Natural killer cell (primary cell): ENCODE results near the gene CSTF3. TPM values are rescaled to one million over a fixed set of nuclear protein-coding genes. Genes with fewer than 3 reads are reported as not detected.
"Not testable (repeated sequence)": the region's sequence is repeated elsewhere in the genome, so short reads cannot be mapped to it uniquely, and the experiment has no call there.

ENCODE experiments used
- ATAC-seq, 3 donors: fragments of 150-1000 bp in 2 of 3; fragments of 200-7000 bp in 1 of 3; cut with Tn5 transposase; 1 replicate in 1 of 3; 2 replicates in 2 of 3; pipeline ENCODE4 v1.10.0; 2021; ENCODE audit warnings: mild to moderate bottlenecking in 2 of 3, moderate library complexity in 2 of 3
- DNase-seq, 2 donors: peaks; one replicate each; pipeline versions ENCODE4 v3.0.0 to v3.0.0-alpha.2; 2013 to 2021; ENCODE audit warnings: mixed read lengths in 1 of 2
- H3K27ac ChIP-seq: one replicate; pipeline ENCODE4 v1.5.1; 2013; ENCODE audit warnings: mild to moderate bottlenecking, low read length
- H3K27me3 ChIP-seq: one replicate; pipeline ENCODE4 v1.6.1; 2013; ENCODE audit warnings: low read length; ENCODE audit not compliant: control insufficient read depth, insufficient read depth
- H3K36me3 ChIP-seq: one replicate; pipeline ENCODE4 v1.6.1; 2013; ENCODE audit warnings: low read length; ENCODE audit not compliant: control insufficient read depth, insufficient read depth
- H3K4me1 ChIP-seq: one replicate; pipeline ENCODE4 v1.6.1; 2013; ENCODE audit warnings: low read length; ENCODE audit not compliant: control insufficient read depth, insufficient read depth
- H3K4me3 ChIP-seq: one replicate; pipeline ENCODE4 v1.5.1; 2013; ENCODE audit warnings: low read length
- H3K9me3 ChIP-seq: one replicate; pipeline ENCODE4 v1.6.1; 2013; ENCODE audit warnings: low read length; ENCODE audit not compliant: control insufficient read depth, insufficient read depth
- H3K27ac Mint-ChIP-seq, 2 donors: one replicate each; pipeline ENCODE4 v1.8.0; 2022; ENCODE audit warnings: mild to moderate bottlenecking in 2 of 2, mixed read lengths in 2 of 2, moderate library complexity in 1 of 2
- H3K27me3 Mint-ChIP-seq, 2 donors: one replicate each; pipeline ENCODE4 v1.8.0; 2022; ENCODE audit warnings: low read depth in 2 of 2, mixed read lengths in 2 of 2
- H3K36me3 Mint-ChIP-seq: one replicate; pipeline ENCODE4 v1.8.0; 2022; ENCODE audit warnings: mixed read lengths
- H3K4me1 Mint-ChIP-seq, 2 donors: one replicate each; pipeline ENCODE4 v1.8.0; 2022; ENCODE audit warnings: mixed read lengths in 2 of 2
- H3K4me3 Mint-ChIP-seq: one replicate; pipeline ENCODE4 v1.8.0; 2022; ENCODE audit warnings: mild to moderate bottlenecking, moderate library complexity, mixed read lengths
- H3K9me3 Mint-ChIP-seq, 2 donors: one replicate each; pipeline ENCODE4 v1.8.0; 2022; ENCODE audit warnings: mixed read lengths in 2 of 2
- WGBS: methylation state at CpG from one replicate; pipeline ENCODE4 v1.1.7; 2013; ENCODE audit warnings: missing lambda C conversion rate; ENCODE audit not compliant: insufficient coverage; 5-methylcytosine and 5-hydroxymethylcytosine counted together
- intact Hi-C: fragments of 100-400 bp; cut with micrococcal nuclease; formaldehyde crosslinking; loops from one replicate; pipeline ENCODE4 v1.14.2; 2022
- total RNA-seq, 4 donors: library from RNA; stranded (reverse); fragments of 120-200 nt in 1 of 4; gene quantifications; one replicate each; pipeline versions ENCODE4 v1.2.3 to v1.2.4, GENCODE V29; 2013 to 2022
- TF ChIP-seq, protein P1 (sequence below): fragments of 200-600 bp; IDR thresholded peaks from one replicate; pipeline ENCODE4 v1.8.0; 2022; ENCODE audit warnings: antibody characterized with exemption

Gene CSTF3
- total RNA-seq, 3 donors from 2014 or later (not counting 1 experiment from before 2014, with no cell fraction given): 10.9 to 15.6 (median 12.0) TPM

DNA sequence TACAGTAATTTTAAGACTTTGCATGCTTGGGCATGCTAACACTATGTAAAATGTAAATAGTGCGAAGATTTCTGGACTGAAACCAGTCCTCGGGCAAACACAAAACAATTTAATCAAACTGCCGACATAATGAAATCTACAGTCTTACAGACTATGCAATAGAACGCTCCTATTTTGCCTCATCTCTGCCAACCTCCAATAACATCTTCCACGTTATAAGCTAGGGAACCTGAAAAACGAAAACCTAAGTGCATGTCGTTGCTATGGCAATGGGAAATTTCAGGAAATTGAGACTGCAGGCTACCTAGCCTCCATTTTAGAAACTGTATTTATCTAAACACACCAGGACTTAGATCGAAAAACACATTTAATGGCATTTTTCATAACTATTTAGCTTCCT, 1.1 kb downstream of the CSTF3 start:
- DNase-seq (peak in 1 of 2 donors; percentile 50), ATAC-seq (no peak)
- H3K9me3 Mint-ChIP-seq: no peaks in the 10 kb centered on the region
- no peaks in the 10 kb centered on the region for H3K36me3 ChIP-seq
- peaks cover 55 to 63% of the 10 kb centered on the region in 2 donors for H3K4me1 Mint-ChIP-seq
- peak overlapping the region; percentile 98 to 100 for H3K27ac Mint-ChIP-seq
- peaks cover 15% of the 10 kb centered on the region for H3K4me1 ChIP-seq
- intact Hi-C loops: loop anchor here (2.0 kb wide), 1 partner anchor 97 kb away; the partner anchor contains the start of gene HIPK3
- H3K4me3 Mint-ChIP-seq: peak overlapping the region; percentile 100
- peak overlapping the region; percentile 99 for H3K4me3 ChIP-seq
- H3K9me3 ChIP-seq: no peaks in the 10 kb centered on the region
- H3K36me3 Mint-ChIP-seq: peaks cover 6% of the 10 kb centered on the region
- WGBS: 20% methylated on average over 8 of the region's 8 CpGs
- no peaks in the 10 kb centered on the region for H3K27me3 Mint-ChIP-seq
- no peaks in the 10 kb centered on the region for H3K27me3 ChIP-seq
- TF ChIP-seq, protein P1, sequence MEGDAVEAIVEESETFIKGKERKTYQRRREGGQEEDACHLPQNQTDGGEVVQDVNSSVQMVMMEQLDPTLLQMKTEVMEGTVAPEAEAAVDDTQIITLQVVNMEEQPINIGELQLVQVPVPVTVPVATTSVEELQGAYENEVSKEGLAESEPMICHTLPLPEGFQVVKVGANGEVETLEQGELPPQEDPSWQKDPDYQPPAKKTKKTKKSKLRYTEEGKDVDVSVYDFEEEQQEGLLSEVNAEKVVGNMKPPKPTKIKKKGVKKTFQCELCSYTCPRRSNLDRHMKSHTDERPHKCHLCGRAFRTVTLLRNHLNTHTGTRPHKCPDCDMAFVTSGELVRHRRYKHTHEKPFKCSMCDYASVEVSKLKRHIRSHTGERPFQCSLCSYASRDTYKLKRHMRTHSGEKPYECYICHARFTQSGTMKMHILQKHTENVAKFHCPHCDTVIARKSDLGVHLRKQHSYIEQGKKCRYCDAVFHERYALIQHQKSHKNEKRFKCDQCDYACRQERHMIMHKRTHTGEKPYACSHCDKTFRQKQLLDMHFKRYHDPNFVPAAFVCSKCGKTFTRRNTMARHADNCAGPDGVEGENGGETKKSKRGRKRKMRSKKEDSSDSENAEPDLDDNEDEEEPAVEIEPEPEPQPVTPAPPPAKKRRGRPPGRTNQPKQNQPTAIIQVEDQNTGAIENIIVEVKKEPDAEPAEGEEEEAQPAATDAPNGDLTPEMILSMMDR: no peak
- H3K27ac ChIP-seq: no peak overlapping the region

DNA sequence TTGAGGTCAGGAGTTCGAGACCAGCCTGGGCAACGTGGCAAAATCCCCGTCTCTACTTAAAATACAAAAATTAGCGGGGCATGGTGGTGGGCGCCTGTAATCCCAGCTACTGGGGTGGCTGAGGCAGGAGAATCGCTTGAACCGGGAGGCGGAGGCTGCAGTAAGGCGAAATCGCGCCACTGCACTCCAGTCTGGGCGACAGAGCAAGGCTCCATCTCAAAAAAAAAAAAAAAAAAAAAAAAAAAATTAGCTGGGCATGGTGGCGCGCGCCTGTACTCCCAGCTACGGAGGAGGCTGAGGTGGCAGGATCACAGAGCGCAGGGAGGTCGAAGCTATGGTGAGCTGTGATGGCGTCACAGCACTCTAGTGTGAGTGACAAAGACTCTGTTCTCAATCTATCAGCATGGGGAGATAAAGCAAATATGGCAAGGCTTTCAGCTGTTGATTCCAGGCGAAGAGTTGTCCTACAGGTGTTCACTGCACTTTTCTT, 1.9 kb downstream of the CSTF3 start:
- DNase-seq, H3K27ac ChIP-seq, H3K27me3 ChIP-seq, H3K27ac Mint-ChIP-seq, H3K9me3 ChIP-seq, H3K27me3 Mint-ChIP-seq, H3K4me3 ChIP-seq, H3K36me3 ChIP-seq, ATAC-seq, H3K9me3 Mint-ChIP-seq, intact Hi-C loops, H3K36me3 Mint-ChIP-seq: not testable (repeated sequence)
- WGBS: 95% methylated on average over 20 of the region's 20 CpGs
- peaks cover 15% of the 10 kb centered on the region for H3K4me1 ChIP-seq
- Mint-ChIP-seq H3K4me3 (peak overlapping the region; percentile 100), H3K4me1 (peaks cover 55 to 63% of the 10 kb centered on the region in 2 donors)

DNA sequence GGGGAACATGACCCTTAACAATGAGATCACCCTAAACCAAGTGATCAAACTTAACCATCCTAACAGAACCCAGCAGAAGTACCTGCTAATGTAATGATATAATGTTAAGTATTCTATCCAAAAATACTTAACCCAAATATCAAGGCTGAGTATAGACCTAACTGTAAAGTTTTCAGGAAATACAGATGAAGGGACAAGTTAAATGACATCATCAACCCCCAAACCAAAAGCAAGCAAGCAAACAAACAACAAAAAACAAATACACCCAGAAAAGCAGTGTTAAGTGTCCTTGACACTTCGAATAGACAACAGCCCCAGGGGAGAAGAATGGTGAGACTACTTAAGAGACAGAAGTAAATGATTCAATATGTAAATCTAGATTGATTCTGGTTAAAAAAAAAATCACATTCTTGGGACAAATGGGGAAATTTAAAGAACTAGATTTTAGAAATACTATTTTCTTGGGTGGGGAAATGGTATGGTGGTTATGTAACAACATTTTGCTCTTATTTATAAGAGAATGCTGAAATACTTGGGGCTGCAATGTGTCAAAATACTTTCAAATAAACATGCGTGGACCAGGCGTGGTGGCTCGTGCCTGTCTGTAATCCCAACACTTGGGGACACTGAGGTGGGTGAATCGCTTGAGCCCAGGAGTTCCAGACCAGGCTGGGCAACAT, 2.5 kb downstream of the CSTF3 start:
- peaks cover 6% of the 10 kb centered on the region for H3K36me3 Mint-ChIP-seq
- Histone ChIP-seq H3K27me3 (no peaks in the 10 kb centered on the region), H3K27ac (no peak overlapping the region), H3K36me3 (no peaks in the 10 kb centered on the region), H3K4me3 (no peak overlapping the region), H3K9me3 (no peaks in the 10 kb centered on the region), H3K4me1 (peaks cover 15% of the 10 kb centered on the region)
- DNase-seq (peak in 1 of 2 donors; percentile 11), ATAC-seq (no peak)
- 91% methylated on average over 5 of the region's 5 CpGs for WGBS
- H3K4me1 Mint-ChIP-seq: peaks cover 55 to 63% of the 10 kb centered on the region in 2 donors
- no peaks in the 10 kb centered on the region for H3K9me3 Mint-ChIP-seq
- H3K27me3 Mint-ChIP-seq: no peaks in the 10 kb centered on the region
- TF ChIP-seq, protein P1: no peak
- peak overlapping the region; percentile 5 to 11 for H3K27ac Mint-ChIP-seq
- peak overlapping the region; percentile 17 for H3K4me3 Mint-ChIP-seq
- intact Hi-C loops: no loop called here

DNA sequence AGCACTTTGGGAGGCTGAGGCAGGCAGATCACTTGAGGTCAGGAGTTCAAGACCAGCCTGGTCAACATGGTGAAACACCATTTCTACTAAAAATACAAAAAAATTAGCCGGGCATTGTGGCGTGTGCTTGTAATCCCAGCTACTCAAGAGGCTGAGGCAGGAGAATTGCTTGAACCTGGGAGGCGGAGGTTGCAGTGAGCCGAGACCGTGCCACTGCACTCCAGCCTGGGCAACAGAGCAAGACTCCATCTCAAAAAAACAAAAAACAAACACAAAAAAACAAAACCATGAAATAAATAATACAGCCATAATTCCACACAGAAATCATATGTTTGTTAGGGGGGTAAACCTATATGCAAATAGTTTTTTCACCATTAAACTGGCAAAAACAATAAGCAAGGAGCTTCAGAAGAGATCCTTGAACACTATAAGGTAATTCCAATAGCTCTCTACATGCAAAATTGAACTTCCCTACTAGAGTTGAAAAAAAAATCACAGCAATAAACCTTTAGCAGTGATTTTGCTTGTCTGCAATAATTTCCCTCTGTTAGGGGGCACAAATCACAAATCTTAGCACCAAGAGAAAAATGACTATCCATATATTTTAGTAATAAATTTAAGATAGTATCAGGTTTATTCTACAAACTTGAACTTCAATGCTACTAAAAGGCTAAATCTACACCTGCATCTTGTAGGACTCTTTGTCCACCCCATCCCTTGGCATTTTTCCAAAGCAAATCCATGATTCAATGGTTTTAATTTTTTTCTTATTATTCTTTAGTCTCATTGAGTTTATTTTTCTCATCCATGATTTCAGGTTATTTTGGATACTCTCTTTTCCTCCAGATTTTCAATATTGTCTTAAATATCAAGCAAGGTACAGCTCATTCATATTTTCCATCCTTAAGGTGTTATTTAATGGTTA, 3.9 kb downstream of the CSTF3 start:
- Mint-ChIP-seq H3K27me3 (no peaks in the 10 kb centered on the region), H3K4me3 (no peak overlapping the region), H3K27ac (peak overlapping the region; percentile 5 to 11), H3K36me3 (peaks cover 6% of the 10 kb centered on the region), H3K4me1 (peaks cover 53 to 58% of the 10 kb centered on the region in 2 donors), H3K9me3 (no peaks in the 10 kb centered on the region)
- ATAC-seq (no peak), DNase-seq (no peak)
- no peaks in the 10 kb centered on the region for H3K9me3 ChIP-seq
- H3K27me3 ChIP-seq: no peaks in the 10 kb centered on the region
- H3K36me3 ChIP-seq: peaks cover 2% of the 10 kb centered on the region
- WGBS: 97% methylated on average over 5 of the region's 5 CpGs
- TF ChIP-seq, protein P1: no peak
- H3K4me3 ChIP-seq: no peak overlapping the region
- H3K27ac ChIP-seq: no peak overlapping the region
- intact Hi-C loops: no loop called here
- H3K4me1 ChIP-seq: peaks cover 13% of the 10 kb centered on the region
